NK-92 treated with Interleukin-12 subunit alpha and Interleukin-12 subunit beta, amount 100 ng/mL, for 24 hours (cell line): Measurements from ENCODE around the gene CDRT15.
"Not testable (repeated sequence)": the region's sequence is repeated elsewhere in the genome, so short reads cannot be mapped to it uniquely, and the experiment has no call there.

Experiments used
- DNase-seq: peaks from one replicate; lab custom pipeline; 2025; lab: John Stamatoyannopoulos, UW

Gene CDRT15

GRCh38 chr17:14236762-14237161, at the start of gene CDRT15:
Gene CDRT15 (minus strand): TSS chr17:14236862. CDS start chr17:14236833, 29 bp downstream.
- DNase-seq = not testable (repeated sequence)

DNA sequence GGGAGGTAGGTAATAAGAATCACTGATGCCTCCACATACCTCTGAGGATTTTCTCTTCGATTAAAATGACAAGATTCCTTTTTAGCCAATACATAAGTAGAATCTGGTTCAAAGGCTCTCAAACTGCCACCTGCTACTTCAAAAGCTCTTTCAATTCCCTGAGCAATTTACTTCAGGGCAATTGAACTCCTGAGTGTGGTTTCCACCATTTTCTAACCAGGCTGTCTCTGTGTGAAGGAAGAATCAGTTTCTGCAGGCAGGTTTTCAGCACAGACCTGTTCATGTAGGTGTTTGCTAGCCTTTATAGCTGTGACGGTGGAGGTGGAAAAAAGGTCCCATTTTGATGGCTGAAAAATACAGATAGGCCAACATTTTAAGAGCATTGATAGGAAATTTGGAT, 46.1 kb upstream of the CDRT15 start:
- DNase-seq = no peak

DNA sequence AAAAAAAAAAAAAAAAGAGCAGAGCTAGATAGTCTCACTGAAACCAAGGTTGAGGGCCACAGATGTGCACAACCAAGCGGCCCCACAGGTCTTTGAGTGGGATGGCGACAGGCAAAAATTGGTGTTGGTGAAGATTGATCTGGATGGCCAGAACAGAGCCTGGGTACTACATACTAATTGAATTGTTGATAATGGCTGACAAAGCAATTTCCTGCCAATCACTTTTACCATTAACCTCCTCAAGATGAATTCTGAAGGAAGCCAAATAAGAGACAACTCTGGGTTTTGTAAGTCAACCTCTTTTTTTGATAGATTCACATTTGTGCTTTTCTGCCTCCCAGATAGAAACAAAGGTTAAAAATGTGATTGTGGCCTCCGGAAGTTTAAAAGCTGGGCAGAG, 44.9 kb upstream of the CDRT15 start:
- no peak for DNase-seq

DNA sequence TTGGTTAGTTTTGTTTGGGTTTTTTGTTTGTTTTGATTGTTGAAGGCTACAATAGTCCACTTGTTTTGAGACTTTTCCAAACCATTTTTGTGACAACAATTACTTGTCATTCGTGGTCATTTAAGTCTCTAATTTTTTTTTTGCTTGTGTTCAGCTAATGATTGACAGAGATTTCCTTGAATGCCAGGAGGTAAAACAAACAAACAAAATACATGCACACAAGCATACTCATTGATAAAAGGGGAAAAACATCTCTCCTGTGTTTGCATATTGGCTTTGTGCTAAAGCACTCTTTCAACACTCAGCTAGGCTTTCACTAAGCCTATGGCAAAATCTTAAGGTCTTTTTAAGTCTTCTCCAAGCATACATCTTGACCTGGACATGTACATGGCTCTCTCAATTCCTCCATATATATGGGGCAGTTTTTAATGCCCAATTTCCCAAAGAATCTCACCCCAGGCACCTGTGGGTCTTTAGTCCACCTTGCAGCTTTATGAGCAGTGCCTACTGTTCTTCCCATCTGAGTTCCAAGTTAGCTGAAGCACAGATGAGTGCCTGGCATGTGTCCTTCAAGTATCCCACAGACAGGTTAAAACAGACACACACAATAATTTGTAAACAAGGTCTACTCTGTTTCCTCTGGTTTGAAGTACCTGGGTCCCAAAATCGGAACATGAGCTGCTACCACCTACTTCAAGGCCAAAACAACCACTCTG, 40.0 kb upstream of the CDRT15 start:
- no peak for DNase-seq

- DNase-seq = no peak
Observed at GRCh38 chr17:14270508-14270907, 33.8 kb upstream of the CDRT15 start.

GRCh38 chr17:14269473-14269872, 32.8 kb upstream of the CDRT15 start:
- no peak for DNase-seq

GRCh38 chr17:14268264-14268663, 31.6 kb upstream of the CDRT15 start:
- DNase-seq = peak; percentile 2

- DNase-seq = no peak
Observed at GRCh38 chr17:14261406-14261805, 24.7 kb upstream of the CDRT15 start.

GRCh38 chr17:14245629-14246028, 9.0 kb upstream of the CDRT15 start:
- no peak for DNase-seq

DNA sequence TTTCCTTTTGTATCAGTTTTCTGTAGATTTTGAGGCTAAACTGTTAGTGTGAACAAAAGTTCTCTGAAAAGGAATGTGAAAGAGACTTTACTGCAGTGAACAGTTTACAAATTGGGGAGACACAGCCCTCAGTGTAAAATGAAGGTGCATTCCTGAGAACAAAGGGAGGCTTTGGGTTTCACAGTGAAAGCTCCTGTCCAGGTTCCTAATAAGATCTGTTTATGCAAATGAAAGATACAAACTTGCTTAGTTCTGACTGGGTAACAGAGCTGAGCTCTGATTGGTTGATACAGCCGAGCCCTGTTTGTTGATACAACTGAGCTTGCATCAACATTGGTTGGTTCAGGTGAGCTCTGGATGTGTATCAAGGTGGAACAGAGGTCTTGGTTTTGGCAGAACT, 8.3 kb upstream of the CDRT15 start:
- no peak for DNase-seq

DNA sequence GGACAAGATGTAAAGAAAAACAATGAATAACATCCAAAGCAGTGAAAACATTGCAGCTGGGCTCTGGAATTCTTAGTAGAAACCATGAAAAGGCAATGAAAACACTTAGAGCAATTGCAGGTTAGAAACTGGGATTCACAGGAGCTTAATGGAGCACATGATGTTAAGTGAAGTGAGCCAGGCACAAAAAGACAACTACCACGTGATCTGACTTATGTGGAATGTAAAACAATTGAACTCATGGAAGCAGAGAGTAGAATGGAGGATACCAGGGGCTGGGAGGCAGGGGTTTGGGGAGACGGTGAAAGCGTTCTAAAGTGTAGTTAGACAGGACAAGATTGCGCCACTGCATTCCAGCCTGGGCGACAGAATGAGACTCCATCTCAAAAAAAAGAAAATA, 2.6 kb upstream of the CDRT15 start:
- not testable (repeated sequence) for DNase-seq

DNA sequence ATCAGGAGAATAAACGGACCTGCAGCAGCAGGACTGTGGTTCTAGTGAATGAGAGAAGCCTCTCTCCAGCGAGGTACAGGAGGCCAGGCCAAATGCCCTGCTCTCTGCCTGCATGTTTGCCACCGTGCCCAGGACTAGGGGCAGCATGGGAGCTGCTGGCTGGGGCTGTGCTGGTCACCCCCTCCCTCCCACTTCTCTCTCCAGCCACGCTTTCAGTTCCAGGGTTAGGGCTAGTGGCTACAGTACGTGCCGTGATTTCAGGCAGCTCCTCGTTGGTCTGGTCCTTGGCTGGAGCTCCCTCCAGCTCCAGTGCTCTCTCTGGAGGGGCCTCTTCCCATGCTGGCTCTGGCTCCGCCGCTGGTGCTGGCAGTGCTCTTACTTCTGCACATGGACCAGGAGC, 630 bp downstream of the CDRT15 start:
- not testable (repeated sequence) for DNase-seq

GRCh38 chr17:14235047-14235446, 1.6 kb downstream of the CDRT15 start:
- not testable (repeated sequence) for DNase-seq

DNA sequence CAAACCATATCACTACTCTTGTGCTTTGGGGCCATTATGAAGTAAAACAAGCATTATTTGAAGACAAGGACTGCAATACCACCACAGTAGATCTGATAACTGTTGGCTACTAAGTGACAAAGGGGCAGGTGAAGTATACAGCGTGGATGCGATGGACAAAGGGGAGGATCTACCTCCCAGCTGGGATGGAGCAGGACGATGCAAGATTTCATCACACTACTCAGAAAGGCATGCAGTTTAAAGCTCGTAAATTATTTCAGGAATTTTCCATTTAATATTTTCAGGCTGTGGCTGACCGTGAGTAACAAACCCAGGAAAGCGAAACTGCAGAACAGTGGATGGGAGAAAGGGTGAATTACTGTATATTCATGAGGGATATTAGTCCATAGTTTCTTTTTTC, 5.5 kb downstream of the CDRT15 start:
- DNase-seq = not testable (repeated sequence)

DNA sequence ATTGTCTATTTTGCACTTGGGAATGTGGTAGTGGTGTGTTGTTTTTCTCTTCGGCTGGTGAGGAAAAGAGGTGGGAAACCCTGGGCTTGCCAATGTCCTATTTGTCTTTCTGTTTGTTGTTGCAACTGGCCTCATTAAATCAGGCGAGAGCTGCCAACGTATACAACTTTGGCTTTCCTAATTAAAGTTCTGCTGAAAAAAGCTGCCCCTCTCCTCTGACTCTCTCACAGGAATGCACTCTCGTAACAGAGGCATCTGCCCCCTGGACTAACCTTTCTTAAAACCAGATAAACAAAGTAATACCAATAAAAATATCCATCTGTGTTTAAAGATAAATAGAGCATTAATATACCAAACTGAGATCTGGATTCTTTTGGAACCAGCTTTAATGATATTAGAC, 7.8 kb downstream of the CDRT15 start:
- no peak for DNase-seq

GRCh38 chr17:14227052-14227451, 9.6 kb downstream of the CDRT15 start:
- DNase-seq = no peak

DNA sequence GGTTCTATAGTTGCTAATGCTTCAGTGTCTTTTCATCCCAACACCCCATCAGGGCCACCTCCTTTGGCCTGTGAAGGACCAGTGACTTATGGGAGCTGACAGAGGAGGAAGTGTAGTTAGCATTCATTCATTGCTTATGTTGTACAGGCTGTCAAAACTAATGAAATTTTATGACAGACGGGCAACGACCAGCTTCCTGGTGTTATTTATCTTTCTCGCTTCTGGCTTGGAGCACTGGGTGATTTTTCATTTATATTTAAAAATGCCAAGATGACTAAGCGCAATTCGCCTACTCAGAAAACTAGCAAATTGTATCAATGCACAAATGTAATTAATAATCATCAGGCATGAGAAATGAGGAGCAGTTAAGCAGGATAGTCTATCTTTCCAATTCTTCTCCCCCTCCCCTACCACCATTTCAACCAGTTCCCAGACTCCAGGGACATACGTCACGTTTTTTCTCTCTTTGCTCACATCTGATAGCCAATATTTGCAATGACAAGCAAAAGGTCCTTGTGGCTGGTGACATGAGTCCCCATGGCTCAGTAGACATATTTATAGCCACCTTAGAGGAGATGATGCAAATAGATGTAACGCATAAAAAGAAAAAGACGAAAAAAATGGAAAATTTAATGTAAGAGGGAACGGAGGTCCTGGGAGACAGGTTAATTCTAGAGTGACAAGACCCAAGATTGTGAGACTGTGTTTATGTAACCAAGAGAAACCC, 11.2 kb downstream of the CDRT15 start:
- no peak for DNase-seq

DNA sequence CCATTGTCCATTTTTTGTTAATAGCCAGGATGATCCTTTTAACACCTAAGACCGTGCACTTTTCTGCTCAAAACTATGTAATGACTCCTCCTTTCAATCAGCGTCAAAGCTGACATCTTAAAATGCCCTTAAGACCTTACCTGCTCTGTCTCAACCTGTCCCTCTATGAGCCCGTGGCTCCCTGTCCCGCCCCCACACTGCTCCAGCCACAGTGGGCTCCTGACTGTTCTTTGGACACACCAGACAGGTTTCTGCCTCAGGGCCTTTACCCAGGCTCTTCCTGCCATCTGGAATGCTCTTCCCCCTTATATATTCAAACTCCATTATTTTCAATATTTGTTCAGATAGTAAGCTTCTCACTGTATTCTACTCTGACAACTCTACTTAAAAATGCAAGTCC, 14.1 kb downstream of the CDRT15 start:
- no peak for DNase-seq

DNA sequence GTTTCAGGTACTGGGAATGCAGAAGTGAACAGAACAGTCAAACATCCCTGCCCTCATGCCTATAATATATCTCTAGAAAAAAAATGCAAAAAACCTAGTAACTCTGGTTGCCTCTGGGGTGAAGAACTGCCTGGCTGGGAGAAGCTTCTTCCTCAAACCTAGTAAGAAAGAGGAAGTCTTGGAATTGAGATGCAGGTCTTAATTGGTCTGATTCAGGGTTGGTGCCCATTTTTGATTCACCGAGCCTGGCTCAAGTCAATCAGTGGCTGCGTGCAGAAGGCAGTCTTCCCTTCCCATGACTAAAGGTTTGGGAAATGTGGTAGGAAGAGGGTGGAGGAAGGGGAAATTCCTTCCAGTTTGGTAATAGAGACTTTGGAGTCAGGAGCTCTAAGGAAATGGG, 22.4 kb downstream of the CDRT15 start:
- no peak for DNase-seq

- no peak for DNase-seq
Observed at GRCh38 chr17:14212401-14212800, 24.3 kb downstream of the CDRT15 start.

DNA sequence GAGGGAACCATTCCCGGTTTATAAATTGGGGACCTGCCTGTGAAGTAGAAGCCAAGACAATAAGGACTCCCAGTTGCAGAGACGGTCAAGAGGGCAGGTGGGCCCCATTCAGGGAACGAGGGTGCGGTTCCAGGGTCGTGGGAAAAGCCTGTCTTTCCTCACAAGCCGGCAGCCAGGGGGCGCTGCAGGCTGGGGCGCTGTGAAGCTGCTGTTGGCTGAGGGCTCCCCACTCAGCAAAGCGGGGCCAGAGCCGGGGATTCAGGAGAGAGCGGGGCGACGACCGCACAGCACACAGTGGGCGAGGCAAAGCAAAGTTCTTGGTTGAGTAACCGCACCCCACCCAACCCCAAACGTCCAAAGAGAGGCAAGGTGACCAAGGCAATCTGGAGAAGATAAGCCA, 24.9 kb downstream of the CDRT15 start:
- no peak for DNase-seq

- no peak for DNase-seq
Observed at GRCh38 chr17:14211246-14211645, 25.4 kb downstream of the CDRT15 start.

DNA sequence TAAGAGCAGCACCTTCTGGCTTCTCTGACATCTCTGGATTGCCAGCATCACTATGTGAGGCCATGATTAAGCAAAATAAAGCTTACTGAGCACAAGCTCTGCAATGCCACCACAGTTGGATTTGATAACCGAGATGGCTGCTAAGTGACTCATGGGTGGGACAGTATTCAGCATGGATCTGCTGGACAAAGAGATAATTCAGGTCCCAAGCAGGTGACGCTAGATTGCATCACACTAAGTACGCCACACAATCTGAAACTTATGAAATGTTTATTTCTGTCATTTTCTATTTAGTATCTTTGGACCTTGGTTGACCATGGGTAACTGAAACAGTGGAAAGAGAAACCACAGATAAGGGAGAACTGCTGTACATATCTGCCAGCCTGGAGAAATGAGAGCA, 27.4 kb downstream of the CDRT15 start:
- DNase-seq = no peak

DNA sequence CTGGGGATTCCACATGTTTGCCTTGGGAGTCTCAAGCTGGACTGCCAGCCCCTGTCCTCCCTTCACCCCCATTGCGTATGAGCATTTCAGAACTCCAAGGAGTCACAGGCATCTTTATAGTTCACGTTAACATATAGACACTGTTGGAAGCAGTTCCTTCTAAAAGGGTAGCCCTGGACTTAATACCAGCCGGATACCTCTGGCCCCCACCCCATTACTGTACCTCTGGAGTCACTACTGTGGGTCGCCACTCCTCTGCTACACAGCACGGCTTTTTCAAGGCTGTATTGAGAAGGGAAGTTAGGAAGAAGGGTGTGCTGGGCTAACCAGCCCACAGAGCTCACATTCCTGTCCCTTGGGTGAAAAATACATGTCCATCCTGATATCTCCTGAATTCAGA, 28.9 kb downstream of the CDRT15 start:
- DNase-seq = no peak
